Body of pancreas (tissue), 4 donors: ENCODE measurements around the gene PPP2R5C.

ENCODE experiments used
- POLR2A ChIP-seq, 3 donors: fragments of 450-650 bp; IDR thresholded peaks; one replicate each; pipeline ENCODE4 v1.6.1; 2016; ENCODE audit warnings: antibody characterized with exemption in 3 of 3, mild to moderate bottlenecking in 2 of 3
- TF ChIP-seq, protein P1 (sequence below), 7 experiments: fragments of 450-650 bp in 4 of 7; fragments of 200-600 bp in 3 of 7; sonication (generic) in 3 of 7; IDR thresholded peaks; one replicate each; pipeline ENCODE4 v1.5.1; 2016 to 2019; ENCODE audit warnings: antibody characterized with exemption in 7 of 7

DNA sequence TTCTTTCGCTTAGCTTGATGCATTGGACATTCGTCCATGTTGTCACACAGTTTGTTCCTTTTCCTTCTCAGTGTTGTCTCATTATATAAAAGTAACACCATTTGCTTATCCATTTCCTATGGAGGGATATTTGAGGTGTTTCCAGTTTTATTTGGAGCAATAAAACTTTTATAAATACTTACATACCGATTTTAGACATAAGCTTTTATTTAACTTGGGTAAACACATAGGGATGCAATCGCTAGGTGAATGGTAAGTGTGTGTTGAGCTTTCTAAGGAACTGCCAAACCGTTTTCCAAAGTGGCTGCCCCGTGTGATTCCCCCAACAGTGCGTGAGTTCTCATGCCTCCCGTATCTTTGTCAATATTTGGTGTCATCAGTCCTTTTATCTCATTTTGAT is 107.7 kb downstream of the PPP2R5C start:
- TF ChIP-seq, protein P1, sequence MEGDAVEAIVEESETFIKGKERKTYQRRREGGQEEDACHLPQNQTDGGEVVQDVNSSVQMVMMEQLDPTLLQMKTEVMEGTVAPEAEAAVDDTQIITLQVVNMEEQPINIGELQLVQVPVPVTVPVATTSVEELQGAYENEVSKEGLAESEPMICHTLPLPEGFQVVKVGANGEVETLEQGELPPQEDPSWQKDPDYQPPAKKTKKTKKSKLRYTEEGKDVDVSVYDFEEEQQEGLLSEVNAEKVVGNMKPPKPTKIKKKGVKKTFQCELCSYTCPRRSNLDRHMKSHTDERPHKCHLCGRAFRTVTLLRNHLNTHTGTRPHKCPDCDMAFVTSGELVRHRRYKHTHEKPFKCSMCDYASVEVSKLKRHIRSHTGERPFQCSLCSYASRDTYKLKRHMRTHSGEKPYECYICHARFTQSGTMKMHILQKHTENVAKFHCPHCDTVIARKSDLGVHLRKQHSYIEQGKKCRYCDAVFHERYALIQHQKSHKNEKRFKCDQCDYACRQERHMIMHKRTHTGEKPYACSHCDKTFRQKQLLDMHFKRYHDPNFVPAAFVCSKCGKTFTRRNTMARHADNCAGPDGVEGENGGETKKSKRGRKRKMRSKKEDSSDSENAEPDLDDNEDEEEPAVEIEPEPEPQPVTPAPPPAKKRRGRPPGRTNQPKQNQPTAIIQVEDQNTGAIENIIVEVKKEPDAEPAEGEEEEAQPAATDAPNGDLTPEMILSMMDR (IDR thresholded peaks at IDR 0.05) = no peak
- no peak for TF ChIP-seq POLR2A (IDR thresholded peaks at IDR 0.05)
